MM.1S (cell line): ENCODE measurements around the gene SMPD2.

ENCODE experiments used
- DNase-seq: peaks from one replicate; pipeline ENCODE4 v3.0.0-alpha.2; 2015
- H2AFZ ChIP-seq: fragments of 300-600 bp; sonication (generic); 2 replicates; pipeline ENCODE4 v1.6.0; 2016; ENCODE audit warnings: antibody characterized with exemption, low read length
- H3F3A ChIP-seq: fragments of 300-600 bp; sonication (generic); 2 replicates; pipeline ENCODE4 v1.6.1; 2016; ENCODE audit warnings: mild to moderate bottlenecking, antibody characterized with exemption, low read length, moderate library complexity, mixed read lengths; ENCODE audit not compliant: insufficient read depth
- H3K27ac ChIP-seq: fragments of 300-600 bp; sonication (generic); 2 replicates; pipeline ENCODE4 v1.5.1; 2016; ENCODE audit warnings: mild to moderate bottlenecking, low read length
- H3K27me3 ChIP-seq: fragments of 300-600 bp; sonication (generic); replicated peaks from 2 replicates; pipeline ENCODE4 v1.6.0; 2016; ENCODE audit warnings: low read length; ENCODE audit not compliant: insufficient read depth
- H3K36me3 ChIP-seq: fragments of 300-600 bp; sonication (generic); replicated peaks from 2 replicates; pipeline ENCODE4 v1.6.1; 2016; ENCODE audit warnings: mild to moderate bottlenecking, low read length, mixed read lengths; ENCODE audit not compliant: insufficient read depth
- H3K4me1 ChIP-seq: fragments of 300-600 bp; sonication (generic); 2 replicates; pipeline ENCODE4 v1.6.1; 2016; ENCODE audit warnings: low read length, mixed read lengths
- H3K4me2 ChIP-seq: fragments of 300-600 bp; sonication (generic); 2 replicates; pipeline ENCODE4 v1.6.0; 2016; ENCODE audit warnings: low read depth, low read length
- H3K4me3 ChIP-seq: fragments of 300-600 bp; sonication (generic); 2 replicates; pipeline ENCODE4 v1.5.1; 2016; ENCODE audit warnings: low read length, mixed read lengths
- H3K79me2 ChIP-seq: fragments of 300-600 bp; sonication (generic); 2 replicates; pipeline ENCODE4 v1.6.1; 2016; ENCODE audit warnings: mixed run types, low read length, mixed read lengths
- H3K9ac ChIP-seq: fragments of 300-600 bp; sonication (generic); 2 replicates; pipeline ENCODE4 v1.6.1; 2016; ENCODE audit warnings: low read length, mixed read lengths
- H3K9me2 ChIP-seq: fragments of 300-600 bp; sonication (generic); replicated peaks from 2 replicates; pipeline ENCODE4 v1.6.1; 2016; ENCODE audit warnings: mild to moderate bottlenecking, low read length, mixed read lengths; ENCODE audit not compliant: insufficient read depth
- H3K9me3 ChIP-seq: fragments of 300-600 bp; sonication (generic); replicated peaks from 2 replicates; pipeline ENCODE4 v1.6.1; 2016; ENCODE audit warnings: mild to moderate bottlenecking, low read length, mixed read lengths; ENCODE audit not compliant: insufficient read depth
- H4K20me1 ChIP-seq: fragments of 300-600 bp; sonication (generic); 2 replicates; pipeline ENCODE4 v1.6.1; 2016; ENCODE audit warnings: mild to moderate bottlenecking, low read length, moderate library complexity, mixed read lengths; ENCODE audit not compliant: insufficient read depth
- EZH2 ChIP-seq: fragments of 300-600 bp; sonication (generic); optimal IDR thresholded peaks from 2 replicates; pipeline ENCODE3; 2017; ENCODE audit warnings: low read depth, mild to moderate bottlenecking, antibody characterized with exemption, low read length, mixed read lengths
- EZH2phosphoT487 ChIP-seq: fragments of 300-600 bp; sonication (generic); IDR thresholded peaks from 2 replicates; pipeline ENCODE4 v1.6.1; 2018; ENCODE audit warnings: antibody characterized with exemption, low read length
- TF ChIP-seq, protein P1 (sequence below): fragments of 300-600 bp; sonication (generic); IDR thresholded peaks from 2 replicates; pipeline ENCODE4 v1.5.1; 2016; ENCODE audit warnings: antibody characterized with exemption, low read length, mixed read lengths

The SMPD2 gene

GRCh38 chr6:109475625-109476024 lies 35.1 kb downstream of the SMPD2 start:
- Histone ChIP-seq H3F3A (no peaks in the 10 kb centered on the region; the same call in 1 of the 2 replicates), H3K36me3 (peaks cover 7% of the 10 kb centered on the region; the same call in 1 of the 2 replicates)
- no peak for TF ChIP-seq EZH2
- TF ChIP-seq, protein P1, sequence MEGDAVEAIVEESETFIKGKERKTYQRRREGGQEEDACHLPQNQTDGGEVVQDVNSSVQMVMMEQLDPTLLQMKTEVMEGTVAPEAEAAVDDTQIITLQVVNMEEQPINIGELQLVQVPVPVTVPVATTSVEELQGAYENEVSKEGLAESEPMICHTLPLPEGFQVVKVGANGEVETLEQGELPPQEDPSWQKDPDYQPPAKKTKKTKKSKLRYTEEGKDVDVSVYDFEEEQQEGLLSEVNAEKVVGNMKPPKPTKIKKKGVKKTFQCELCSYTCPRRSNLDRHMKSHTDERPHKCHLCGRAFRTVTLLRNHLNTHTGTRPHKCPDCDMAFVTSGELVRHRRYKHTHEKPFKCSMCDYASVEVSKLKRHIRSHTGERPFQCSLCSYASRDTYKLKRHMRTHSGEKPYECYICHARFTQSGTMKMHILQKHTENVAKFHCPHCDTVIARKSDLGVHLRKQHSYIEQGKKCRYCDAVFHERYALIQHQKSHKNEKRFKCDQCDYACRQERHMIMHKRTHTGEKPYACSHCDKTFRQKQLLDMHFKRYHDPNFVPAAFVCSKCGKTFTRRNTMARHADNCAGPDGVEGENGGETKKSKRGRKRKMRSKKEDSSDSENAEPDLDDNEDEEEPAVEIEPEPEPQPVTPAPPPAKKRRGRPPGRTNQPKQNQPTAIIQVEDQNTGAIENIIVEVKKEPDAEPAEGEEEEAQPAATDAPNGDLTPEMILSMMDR: no peak
- no peak for TF ChIP-seq EZH2phosphoT487

GRCh38 chr6:109477184-109477583 lies 36.7 kb downstream of the SMPD2 start:
- Histone ChIP-seq H4K20me1 (no peaks in the 10 kb centered on the region), H3K9ac (no peak overlapping the region), H3K4me3 (no peak overlapping the region), H3K4me2 (peak overlapping the region; percentile 89; the same call in 1 of the 2 replicates), H3K36me3 (peaks cover 14% of the 10 kb centered on the region; the same call in 1 of the 2 replicates), H3K9me2 (no peaks in the 10 kb centered on the region), H3F3A (no peaks in the 10 kb centered on the region; the same call in 1 of the 2 replicates), H2AFZ (no peak overlapping the region), H3K79me2 (peaks cover 89% of the 10 kb centered on the region), H3K27ac (no peak overlapping the region), H3K9me3 (no peaks in the 10 kb centered on the region), H3K27me3 (no peaks in the 10 kb centered on the region), H3K4me1 (peaks cover 38% of the 10 kb centered on the region)
- DNase-seq: no peak
- TF ChIP-seq, protein P1: no peak
- TF ChIP-seq EZH2phosphoT487 (no peak), EZH2 (no peak)

More at GRCh38 chr6:109475625-109476024, 35.1 kb downstream of the SMPD2 start:
- no peaks in the 10 kb centered on the region for H4K20me1 ChIP-seq
- H3K4me2 ChIP-seq: no peak overlapping the region
- no peaks in the 10 kb centered on the region for H3K9me3 ChIP-seq
- no peak overlapping the region for H3K27ac ChIP-seq
- H3K79me2 ChIP-seq: peaks cover 88% of the 10 kb centered on the region
- no peak overlapping the region for H3K9ac ChIP-seq
- no peak for DNase-seq
- no peak overlapping the region for H3K4me3 ChIP-seq
- no peaks in the 10 kb centered on the region for H3K9me2 ChIP-seq
- H2AFZ ChIP-seq: no peak overlapping the region
- no peaks in the 10 kb centered on the region for H3K27me3 ChIP-seq
- peaks cover 26% of the 10 kb centered on the region for H3K4me1 ChIP-seq

- Histone ChIP-seq H3K4me3 (no peak overlapping the region), H3K27ac (no peak overlapping the region), H3K27me3 (no peaks in the 10 kb centered on the region), H3K9ac (no peak overlapping the region), H3K9me2 (no peaks in the 10 kb centered on the region), H2AFZ (no peak overlapping the region), H3K79me2 (peaks cover 89% of the 10 kb centered on the region), H4K20me1 (no peaks in the 10 kb centered on the region), H3K4me2 (peak overlapping the region; percentile 89; the same call in 1 of the 2 replicates), H3F3A (no peaks in the 10 kb centered on the region; the same call in 1 of the 2 replicates), H3K4me1 (peaks cover 35% of the 10 kb centered on the region), H3K9me3 (no peaks in the 10 kb centered on the region), H3K36me3 (peaks cover 14% of the 10 kb centered on the region; the same call in 1 of the 2 replicates)
- no peak for DNase-seq
- TF ChIP-seq, protein P1: no peak
- no peak for TF ChIP-seq EZH2phosphoT487
- TF ChIP-seq EZH2: no peak
These were observed 37.2 kb downstream of the SMPD2 start for GRCh38 chr6:109477725-109478124.
